Endothelial cell of umbilical vein (primary cell): Measurements from ENCODE around the gene TAOK2. TPM values are rescaled to one million over a fixed set of nuclear protein-coding genes. Genes with fewer than 3 reads are reported as not detected.

Experiments used
- BruUV-seq: library from RNA; stranded (reverse); fragments of 400-500 nt; replicated peaks from 2 replicates; lab custom pipeline; 2021; lab: Mats Ljungman, UMichigan
- CTCF ChIA-PET: fragments of 300-600, 350-600 bp; sonication (Branson Sonifier 250); formaldehyde crosslinking; loops from one replicate; lab custom pipeline; 2021; ENCODE audit warnings: antibody characterized with exemption, inconsistent platforms; lab: Charles Lee
- POLR2A ChIA-PET: fragments of 300-600, 350-600 bp; sonication (Branson Sonifier 250); formaldehyde crosslinking; loops from one replicate; lab custom pipeline; 2021; ENCODE audit warnings: antibody characterized with exemption, inconsistent platforms; lab: Charles Lee
- DNase-seq: peaks from one replicate; pipeline ENCODE4 v3.0.0-alpha.2; 2011; ENCODE audit warnings: low read depth, low spot score
- FAIRE-seq: peaks from 2 replicates; lab custom pipeline; 2011; peaks lifted over from hg19 to GRCh38; lab: Jason Lieb, UNC
- H2AFZ ChIP-seq: 2 replicates; pipeline ENCODE4 v1.6.0; 2012; ENCODE audit warnings: low read depth, low read length, control low read depth, inconsistent platforms
- H3K27ac ChIP-seq: 2 replicates; pipeline ENCODE4 v1.5.1; 2011; ENCODE audit warnings: low read depth, mild to moderate bottlenecking, control low read depth, low read length, moderate library complexity; ENCODE audit not compliant: insufficient read depth
- H3K27me3 ChIP-seq, 2 experiments: 2 replicates each; pipeline versions ENCODE4 v1.6.0 to v1.6.1; 2011; ENCODE audit warnings: low read length in 2 of 2, mixed read lengths in 1 of 2; ENCODE audit not compliant: control insufficient read depth in 2 of 2, insufficient read depth in 2 of 2
- H3K36me3 ChIP-seq, 2 experiments: 2 replicates in 1 of 2; 3 replicates in 1 of 2; pipeline ENCODE4 v1.5.1; 2011; ENCODE audit warnings: low read length in 2 of 2, mild to moderate bottlenecking in 1 of 2, moderate library complexity in 1 of 2; ENCODE audit not compliant: control insufficient read depth in 2 of 2, insufficient read depth in 2 of 2; ENCODE audit errors: extremely low read depth in 1 of 2
- H3K4me1 ChIP-seq: 3 replicates; pipeline ENCODE4 v1.5.1; 2011; ENCODE audit warnings: mild to moderate bottlenecking, low read length; ENCODE audit not compliant: control insufficient read depth, insufficient read depth; ENCODE audit errors: extremely low read depth
- H3K4me2 ChIP-seq: 2 replicates; pipeline ENCODE4 v1.6.1; 2011; ENCODE audit warnings: low read length, control low read depth, mixed read lengths; ENCODE audit not compliant: insufficient read depth
- H3K4me3 ChIP-seq, 3 experiments: fragments of 200-600 bp in 1 of 3; sonication (generic), shearing (Covaris generic) in 1 of 3; replicated peaks in 1 of 3; 2 replicates each; pipeline ENCODE4 v1.5.1; 2011 to 2016; ENCODE audit warnings: control low read depth in 3 of 3, low read length in 3 of 3, mild to moderate bottlenecking in 2 of 3, inconsistent platforms in 1 of 3, low read depth in 1 of 3, moderate library complexity in 1 of 3; ENCODE audit not compliant: insufficient read depth in 1 of 3
- H3K79me2 ChIP-seq: 2 replicates; pipeline ENCODE4 v1.6.0; 2012; ENCODE audit warnings: low read length, inconsistent platforms; ENCODE audit not compliant: control insufficient read depth, insufficient read depth
- H3K9ac ChIP-seq: replicated peaks from 2 replicates; pipeline ENCODE3; 2011; ENCODE audit warnings: low read length, control low read depth; ENCODE audit not compliant: insufficient read depth; ENCODE audit errors: extremely low read depth
- H3K9me1 ChIP-seq: replicated peaks from 3 replicates; pipeline ENCODE4 v1.6.0; 2011; ENCODE audit warnings: mild to moderate bottlenecking, low read length; ENCODE audit not compliant: control insufficient read depth, insufficient read depth; ENCODE audit errors: extremely low read depth
- H3K9me3 ChIP-seq: replicated peaks from 2 replicates; pipeline ENCODE4 v1.5.1; 2012; ENCODE audit warnings: low read length, inconsistent platforms; ENCODE audit not compliant: control insufficient read depth, insufficient read depth
- H4K20me1 ChIP-seq: replicated peaks from 2 replicates; pipeline ENCODE3; 2011; ENCODE audit warnings: mild to moderate bottlenecking, low read length; ENCODE audit not compliant: control insufficient read depth, insufficient read depth; ENCODE audit errors: extremely low read depth
- EZH2 ChIP-seq: IDR thresholded peaks from 2 replicates; pipeline ENCODE4 v1.6.1; 2012; ENCODE audit warnings: borderline replicate concordance, low read depth, mild to moderate bottlenecking, moderate library complexity, low read length, inconsistent platforms; ENCODE audit not compliant: severe bottlenecking
- FOS ChIP-seq: IDR thresholded peaks from 2 replicates; pipeline ENCODE4 v1.6.1; 2011; ENCODE audit warnings: mild to moderate bottlenecking, low read length, moderate library complexity, borderline replicate concordance; ENCODE audit not compliant: insufficient read depth
- GATA2 ChIP-seq: IDR thresholded peaks from 2 replicates; pipeline ENCODE4 v1.7.0; 2011; ENCODE audit warnings: low read depth, mild to moderate bottlenecking, moderate library complexity, mixed read lengths, low read length; ENCODE audit not compliant: insufficient read length, insufficient read depth
- JUN ChIP-seq: IDR thresholded peaks from 2 replicates; pipeline ENCODE4 v1.6.1; 2011; ENCODE audit warnings: borderline replicate concordance, low read depth; ENCODE audit not compliant: insufficient read length, insufficient read depth
- MYC ChIP-seq: IDR thresholded peaks from one replicate; pipeline ENCODE4 v1.6.1; 2011; ENCODE audit warnings: mild to moderate bottlenecking, low read depth, low read length
- POLR2A ChIP-seq: IDR thresholded peaks from 2 replicates; pipeline ENCODE4 v1.6.1; 2012; ENCODE audit warnings: low read depth, mild to moderate bottlenecking, control low read depth, low read length
- POLR2AphosphoS5 ChIP-seq: IDR thresholded peaks from 2 replicates; pipeline ENCODE4 v1.6.1; 2012; ENCODE audit warnings: low read depth, mild to moderate bottlenecking, control low read depth, low read length, moderate library complexity; ENCODE audit not compliant: insufficient read depth
- dilution Hi-C: fragments of 300-500 bp; cut with MboI; formaldehyde crosslinking; loops from one replicate; pipeline ENCODE4 v1.15.0; 2019; ENCODE audit warnings: low sequenced_read_pairs; ENCODE audit not compliant: extremely low pct_ligation_motif_present
- intact Hi-C: fragments of 100-400 bp; cut with micrococcal nuclease; formaldehyde crosslinking; loops from one replicate; pipeline ENCODE4 v1.10.0; 2022
- polyA plus RNA-seq, 4 experiments: library from polyadenylated mRNA; depleted of rRNA in 3 of 4; stranded (reverse) in 3 of 4; unstranded in 1 of 4; fragments of >200 nt; gene quantifications; 2 replicates each; pipeline versions ENCODE4 v1.2.1 to v1.2.3, GENCODE V29; 2011 to 2012; ENCODE audit warnings: missing spikeins in 1 of 4
- total RNA-seq: library from RNA; stranded (reverse); gene quantifications from 2 replicates; pipeline ENCODE4 v1.2.3, GENCODE V29; 2021
- TF ChIP-seq, protein P1 (sequence below), 2 donors: IDR thresholded peaks; 1 replicate in 1 of 2; 2 replicates in 1 of 2; pipeline ENCODE4 v1.5.1; 2011; ENCODE audit warnings: low read length in 2 of 2, mild to moderate bottlenecking in 2 of 2, moderate library complexity in 2 of 2, control low read depth in 1 of 2, inconsistent platforms in 1 of 2, low read depth in 1 of 2; ENCODE audit not compliant: insufficient read depth in 1 of 2; ENCODE audit errors: extremely low read depth in 1 of 2

TAOK2 gene
- total and polyA plus RNA-seq, 2 donors (not counting 3 experiments of a cell fraction or from before 2014, with no cell fraction given), result 52.8 to 114 TPM

DNA sequence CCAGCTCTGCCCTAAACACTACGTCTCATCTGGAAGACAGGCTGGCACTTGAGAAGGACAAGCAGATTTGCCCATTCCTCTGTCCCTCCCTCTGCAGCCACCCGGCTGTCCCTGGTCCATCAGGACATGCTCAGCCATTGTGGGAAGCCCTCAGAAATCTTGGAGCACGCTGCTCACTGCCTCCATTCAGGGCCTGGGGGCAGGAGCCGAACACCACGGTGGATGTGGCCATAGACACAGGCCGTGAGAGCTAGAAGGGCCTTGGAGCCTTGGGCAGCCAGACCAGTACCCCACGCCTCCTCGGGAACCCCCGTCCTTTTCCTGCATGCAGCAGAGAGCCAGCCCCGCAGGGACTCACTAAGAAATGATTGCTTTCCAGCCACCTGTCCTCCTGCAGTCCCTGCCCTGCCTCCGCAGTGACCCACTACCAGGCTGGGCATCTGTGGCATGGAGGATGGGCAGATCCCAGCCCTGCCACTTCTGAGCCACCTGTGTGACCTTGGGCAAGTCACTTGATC is 33.8 kb downstream of the TAOK2 start:
- intact Hi-C loops, result no loop called here
- no peak for TF ChIP-seq EZH2
- no peak for TF ChIP-seq MYC
- TF ChIP-seq GATA2, result no peak
- no peak for TF ChIP-seq JUN
- no peak for TF ChIP-seq POLR2AphosphoS5
- TF ChIP-seq POLR2A, result no peak
- no peak for TF ChIP-seq FOS
- TF ChIP-seq, protein P1, sequence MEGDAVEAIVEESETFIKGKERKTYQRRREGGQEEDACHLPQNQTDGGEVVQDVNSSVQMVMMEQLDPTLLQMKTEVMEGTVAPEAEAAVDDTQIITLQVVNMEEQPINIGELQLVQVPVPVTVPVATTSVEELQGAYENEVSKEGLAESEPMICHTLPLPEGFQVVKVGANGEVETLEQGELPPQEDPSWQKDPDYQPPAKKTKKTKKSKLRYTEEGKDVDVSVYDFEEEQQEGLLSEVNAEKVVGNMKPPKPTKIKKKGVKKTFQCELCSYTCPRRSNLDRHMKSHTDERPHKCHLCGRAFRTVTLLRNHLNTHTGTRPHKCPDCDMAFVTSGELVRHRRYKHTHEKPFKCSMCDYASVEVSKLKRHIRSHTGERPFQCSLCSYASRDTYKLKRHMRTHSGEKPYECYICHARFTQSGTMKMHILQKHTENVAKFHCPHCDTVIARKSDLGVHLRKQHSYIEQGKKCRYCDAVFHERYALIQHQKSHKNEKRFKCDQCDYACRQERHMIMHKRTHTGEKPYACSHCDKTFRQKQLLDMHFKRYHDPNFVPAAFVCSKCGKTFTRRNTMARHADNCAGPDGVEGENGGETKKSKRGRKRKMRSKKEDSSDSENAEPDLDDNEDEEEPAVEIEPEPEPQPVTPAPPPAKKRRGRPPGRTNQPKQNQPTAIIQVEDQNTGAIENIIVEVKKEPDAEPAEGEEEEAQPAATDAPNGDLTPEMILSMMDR (IDR thresholded peaks at IDR 0.05; ENCODE audit: extremely low read depth in 1 of 2, insufficient read depth in 1 of 2, low read depth in 1 of 2, low read length in 2 of 2), result no peak
- Histone ChIP-seq H3K27ac (no peak overlapping the region), H3K79me2 (no peaks in the 10 kb centered on the region), H3K36me3 (peaks cover 0 to 3% of the 10 kb centered on the region in 2 experiments), H3K9me3 (no peaks in the 10 kb centered on the region), H4K20me1 (no peaks in the 10 kb centered on the region), H3K27me3 (peaks cover 19 to 28% of the 10 kb centered on the region in 2 experiments), H3K4me1 (peaks cover 2% of the 10 kb centered on the region), H3K9ac (no peak overlapping the region), H3K4me2 (no peak overlapping the region), H2AFZ (no peak overlapping the region), H3K9me1 (no peaks in the 10 kb centered on the region), H3K4me3 (no peak overlapping the region)
- dilution Hi-C loops, result no loop called here
- ChIA-PET CTCF (interaction anchor here (1.4 to 3.8 kb wide), 3 partner anchors 25 to 316 kb away, joined by 3 to 22 read pairs (median 6); no protein-coding TSS in a partner anchor), POLR2A (no interaction called here)
- DNase-seq, result no peak
- no TSS peak for BruUV-seq
- no peak for FAIRE-seq
